Measurements from ENCODE around the gene SPATS2L. TPM values are rescaled to one million over a fixed set of nuclear protein-coding genes. Genes with fewer than 3 reads are reported as not detected.

SPATS2L gene
- total RNA-seq, 6 donors from 2014 or later: 57.6 to 127 (median 80.4) TPM

DNA sequence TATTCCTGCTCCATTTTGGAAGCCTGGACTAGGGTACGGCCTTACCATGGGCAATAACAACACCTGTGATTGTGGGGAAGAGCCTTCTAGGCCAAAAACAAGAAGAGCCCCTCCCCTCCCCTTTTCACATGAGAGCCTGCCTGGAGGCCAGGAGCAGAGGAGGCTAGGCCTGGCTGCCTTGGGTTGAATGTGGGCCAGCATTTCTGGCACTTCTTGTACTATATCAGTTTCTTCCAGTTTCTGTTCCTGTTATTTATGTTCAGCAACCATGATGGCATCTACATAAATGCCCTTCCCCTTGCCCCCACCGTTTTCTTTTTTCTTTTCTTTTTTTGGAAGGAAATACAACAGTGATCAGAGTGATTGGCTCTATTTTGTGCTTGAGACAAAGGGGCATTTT is 145.0 kb downstream of the SPATS2L start:
- 67 to 85% methylated on average over 2 of the region's 2 CpGs for WGBS, 2 donors
- Histone ChIP-seq H3K27me3 (no peaks in the 10 kb centered on the region), H3K4me1 (peaks cover 8 to 14% (median 10%) of the 10 kb centered on the region in 4 donors), H3K27ac (no peak overlapping the region), H3K4me3 (no peak overlapping the region), H3K36me3 (peaks cover 0 to 18% (median 0%) of the 10 kb centered on the region in 4 donors), H3K9me3 (no peaks in the 10 kb centered on the region)
- TF ChIP-seq, protein P1, sequence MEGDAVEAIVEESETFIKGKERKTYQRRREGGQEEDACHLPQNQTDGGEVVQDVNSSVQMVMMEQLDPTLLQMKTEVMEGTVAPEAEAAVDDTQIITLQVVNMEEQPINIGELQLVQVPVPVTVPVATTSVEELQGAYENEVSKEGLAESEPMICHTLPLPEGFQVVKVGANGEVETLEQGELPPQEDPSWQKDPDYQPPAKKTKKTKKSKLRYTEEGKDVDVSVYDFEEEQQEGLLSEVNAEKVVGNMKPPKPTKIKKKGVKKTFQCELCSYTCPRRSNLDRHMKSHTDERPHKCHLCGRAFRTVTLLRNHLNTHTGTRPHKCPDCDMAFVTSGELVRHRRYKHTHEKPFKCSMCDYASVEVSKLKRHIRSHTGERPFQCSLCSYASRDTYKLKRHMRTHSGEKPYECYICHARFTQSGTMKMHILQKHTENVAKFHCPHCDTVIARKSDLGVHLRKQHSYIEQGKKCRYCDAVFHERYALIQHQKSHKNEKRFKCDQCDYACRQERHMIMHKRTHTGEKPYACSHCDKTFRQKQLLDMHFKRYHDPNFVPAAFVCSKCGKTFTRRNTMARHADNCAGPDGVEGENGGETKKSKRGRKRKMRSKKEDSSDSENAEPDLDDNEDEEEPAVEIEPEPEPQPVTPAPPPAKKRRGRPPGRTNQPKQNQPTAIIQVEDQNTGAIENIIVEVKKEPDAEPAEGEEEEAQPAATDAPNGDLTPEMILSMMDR (IDR thresholded peaks at IDR 0.05): no peak
- TF ChIP-seq POLR2AphosphoS5 (IDR thresholded peaks at IDR 0.05) (no peak), EP300 (IDR thresholded peaks at IDR 0.05) (no peak), POLR2A (IDR thresholded peaks at IDR 0.05) (no peak)
- DNase-seq: no peak
- ATAC-seq (ENCODE audit: low FRiP score in 2 of 2): peak in 1 of 2 donors; percentile 12

DNA sequence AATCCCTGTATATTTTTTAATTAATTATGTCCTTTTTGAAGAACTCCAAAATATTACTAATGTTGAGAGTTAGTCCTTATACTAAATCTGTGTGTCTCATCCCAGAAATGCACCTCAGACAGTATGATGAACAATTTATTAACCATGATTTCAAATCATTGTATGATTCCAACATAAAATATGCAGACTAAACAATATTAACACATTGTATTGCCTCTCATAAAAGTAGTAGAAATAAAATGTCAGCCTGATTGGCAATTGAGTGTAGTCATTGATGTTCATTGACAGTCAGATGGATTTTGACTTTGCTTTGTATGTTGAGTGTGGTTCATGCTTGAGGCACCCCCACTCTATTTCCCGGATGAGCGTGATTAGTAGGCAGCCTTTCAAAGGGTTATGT is 145.9 kb downstream of the SPATS2L start:
- 98 to 100% methylated on average over 2 of the region's 2 CpGs for WGBS, 2 donors

DNA sequence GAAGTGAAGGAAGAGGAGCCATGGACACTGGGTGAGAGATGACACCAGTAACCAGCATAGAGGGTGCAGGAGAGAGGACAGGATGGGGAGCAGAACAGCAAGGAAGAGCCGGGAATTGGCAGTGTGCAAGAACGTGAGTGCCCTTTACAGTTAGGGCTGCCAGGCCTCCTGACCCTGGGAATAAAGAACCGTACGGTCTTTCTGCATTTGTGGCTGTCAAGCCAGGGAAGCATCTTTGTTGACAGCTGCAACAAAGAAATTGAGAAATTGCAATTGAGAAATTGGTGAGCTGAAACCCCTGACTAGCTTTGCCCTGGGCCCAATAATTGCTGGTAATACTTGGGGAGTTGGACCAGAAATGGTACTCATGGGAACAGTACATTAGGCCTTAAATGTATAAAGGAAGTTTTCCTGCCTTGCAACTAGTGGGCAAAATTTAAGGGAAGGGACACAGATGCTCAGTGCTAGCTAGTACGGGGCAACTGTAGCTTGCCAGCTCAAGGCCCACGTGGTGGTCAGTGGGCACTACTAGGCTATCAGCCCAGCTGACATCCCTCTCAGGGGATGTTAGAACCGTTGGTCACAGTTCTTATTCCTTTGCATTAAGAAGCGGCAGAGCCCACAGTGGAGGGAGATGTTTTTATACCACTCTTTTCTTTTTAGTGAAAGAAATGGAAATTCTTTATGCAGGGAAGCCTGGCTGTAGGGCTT is 146.8 kb downstream of the SPATS2L start:
- TF ChIP-seq EP300 (IDR thresholded peaks at IDR 0.05) (no peak), POLR2A (IDR thresholded peaks at IDR 0.05) (no peak), POLR2AphosphoS5 (IDR thresholded peaks at IDR 0.05) (no peak)
- TF ChIP-seq, protein P1 (IDR thresholded peaks at IDR 0.05): no peak
- WGBS, 2 donors: 79 to 85% methylated on average over 8 of the region's 8 CpGs
- DNase-seq (no peak), ATAC-seq (ENCODE audit: low FRiP score in 2 of 2) (no peak)
- Histone ChIP-seq H3K27me3 (no peaks in the 10 kb centered on the region), H3K4me1 (peaks cover 8 to 18% (median 13%) of the 10 kb centered on the region in 4 donors), H3K36me3 (peaks cover 0 to 12% (median 0%) of the 10 kb centered on the region in 4 donors), H3K9me3 (no peaks in the 10 kb centered on the region), H3K4me3 (no peak overlapping the region), H3K27ac (no peak overlapping the region)

More for the DNA sequence above, 145.9 kb downstream of the SPATS2L start:
- H3K36me3 ChIP-seq: peaks cover 0 to 15% (median 0%) of the 10 kb centered on the region in 4 donors
- H3K4me1 ChIP-seq: peaks cover 8 to 18% (median 13%) of the 10 kb centered on the region in 4 donors
- no peak overlapping the region for H3K4me3 ChIP-seq
- H3K27ac ChIP-seq: no peak overlapping the region
- TF ChIP-seq POLR2AphosphoS5 (IDR thresholded peaks at IDR 0.05) (no peak), POLR2A (IDR thresholded peaks at IDR 0.05) (no peak)
- TF ChIP-seq, protein P1 (IDR thresholded peaks at IDR 0.05): no peak
- DNase-seq (no peak), ATAC-seq (ENCODE audit: low FRiP score in 2 of 2) (no peak)
- H3K9me3 ChIP-seq: no peaks in the 10 kb centered on the region
- H3K27me3 ChIP-seq: no peaks in the 10 kb centered on the region

DNA sequence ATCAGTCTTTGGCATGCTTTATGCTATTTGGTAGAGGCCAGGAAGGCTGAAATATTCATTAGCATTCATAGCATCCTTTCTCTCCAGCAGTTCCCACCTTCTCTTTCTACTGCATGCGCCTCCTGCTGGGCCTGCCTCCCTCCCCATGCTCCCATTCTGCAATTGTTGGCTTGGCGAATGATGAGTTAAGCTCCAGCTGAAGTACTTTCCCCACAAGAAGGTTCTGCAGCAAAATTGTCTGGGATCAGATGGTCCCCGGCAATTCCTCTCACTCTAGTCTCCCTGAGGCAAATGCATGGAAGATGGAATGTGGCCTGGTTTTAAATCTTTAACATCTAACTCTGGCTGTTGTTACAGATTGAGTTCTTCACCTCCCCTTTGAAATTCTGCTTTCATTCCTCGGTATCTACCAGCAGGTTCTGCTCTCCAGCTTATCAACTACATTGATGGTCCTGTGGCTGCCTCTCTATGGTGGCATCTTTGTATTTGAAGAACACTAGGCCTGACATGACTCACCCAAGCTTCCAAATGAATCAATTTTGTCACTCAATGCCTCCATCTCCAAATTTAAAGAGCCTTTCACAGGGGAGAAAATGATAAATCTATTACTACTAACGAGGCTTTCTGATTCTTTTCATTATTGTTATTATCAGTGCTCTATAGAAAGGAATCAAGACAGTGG is 147.5 kb downstream of the SPATS2L start:
- ATAC-seq (ENCODE audit: low FRiP score in 2 of 2): no peak
- 83 to 95% methylated on average over 5 of the region's 5 CpGs for WGBS, 2 donors

More for the DNA sequence above, 147.5 kb downstream of the SPATS2L start:
- Histone ChIP-seq H3K36me3 (peaks cover 0 to 12% (median 0%) of the 10 kb centered on the region in 4 donors), H3K4me3 (no peak overlapping the region), H3K27ac (no peak overlapping the region), H3K9me3 (no peaks in the 10 kb centered on the region), H3K27me3 (no peaks in the 10 kb centered on the region), H3K4me1 (peaks cover 8 to 18% (median 13%) of the 10 kb centered on the region in 4 donors)
- TF ChIP-seq POLR2AphosphoS5 (IDR thresholded peaks at IDR 0.05) (no peak), POLR2A (IDR thresholded peaks at IDR 0.05) (no peak), EP300 (IDR thresholded peaks at IDR 0.05) (no peak)
- TF ChIP-seq, protein P1 (IDR thresholded peaks at IDR 0.05): no peak
- DNase-seq: no peak
